KOPT-K1 (cell line): ENCODE measurements around the gene CUX1.
A peak's percentile ranks its signal among the peaks of the same experiment; 100 is the strongest.
"Not testable (repeated sequence)": the region's sequence is repeated elsewhere in the genome, so short reads cannot be mapped to it uniquely, and the experiment has no call there.

ENCODE experiments used
- H3K27ac ChIP-seq: fragments of 200-600 bp; sonication (generic); 2 replicates; pipeline ENCODE4 v1.5.1; 2016; ENCODE audit warnings: antibody characterized with exemption, mild to moderate bottlenecking, low read depth, low read length; ENCODE audit not compliant: poor library complexity, severe bottlenecking
- H3K36me3 ChIP-seq: fragments of 200-600 bp; sonication (generic); 2 replicates; pipeline ENCODE4 v1.5.1; 2017; ENCODE audit warnings: antibody characterized with exemption, mild to moderate bottlenecking, low read length, moderate library complexity; ENCODE audit not compliant: insufficient read depth
- H3K9me3 ChIP-seq: fragments of 200-600 bp; sonication (generic); 2 replicates; pipeline ENCODE4 v1.5.1; 2017; ENCODE audit warnings: antibody characterized with exemption, low read length, mild to moderate bottlenecking; ENCODE audit not compliant: insufficient read depth, poor library complexity, severe bottlenecking

The CUX1 gene

DNA sequence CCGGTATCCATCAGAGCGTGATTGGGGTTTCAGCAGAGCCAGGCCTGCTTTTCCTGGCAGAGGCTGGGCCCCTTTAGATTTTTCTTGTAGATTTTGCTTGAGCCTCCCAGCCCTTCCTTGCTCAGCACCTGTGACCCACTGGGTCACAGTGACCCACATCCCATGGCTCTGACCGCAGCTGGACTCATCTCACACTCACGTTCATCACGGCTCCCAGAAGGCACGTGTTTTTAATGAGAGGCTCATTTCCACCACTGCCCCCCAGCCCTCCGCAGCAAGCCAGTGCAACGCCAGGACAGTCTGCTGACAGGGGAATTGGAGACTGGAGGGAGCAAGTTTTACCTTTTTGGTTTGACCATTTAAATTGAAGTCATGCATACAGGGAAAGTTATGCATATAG, 155.7 kb downstream of the CUX1 start:
- Histone ChIP-seq H3K27ac (no peak overlapping the region), H3K36me3 (peaks cover 9% of the 10 kb centered on the region; the same call in 1 of the 2 replicates), H3K9me3 (no peaks in the 10 kb centered on the region)

DNA sequence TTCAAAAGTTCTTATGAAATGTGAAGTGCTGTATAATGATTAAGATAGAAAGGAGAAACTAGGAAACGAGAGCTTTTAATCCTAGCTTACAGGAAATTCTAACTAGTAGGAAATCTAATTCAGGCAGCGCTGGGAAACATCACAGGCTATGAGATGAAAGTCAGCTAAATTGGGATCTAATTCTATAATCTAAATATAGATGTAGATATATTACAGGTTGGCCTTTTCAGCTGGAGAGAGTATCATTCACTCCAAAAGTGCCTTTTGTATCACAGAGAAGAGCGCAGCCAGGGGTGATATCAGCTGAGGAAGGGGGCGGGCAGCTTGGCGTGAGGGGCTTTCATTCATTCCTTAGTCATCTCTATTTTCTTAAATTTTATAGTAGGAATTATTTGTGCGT, 157.0 kb downstream of the CUX1 start:
- Histone ChIP-seq H3K9me3 (no peaks in the 10 kb centered on the region), H3K27ac (no peak overlapping the region), H3K36me3 (peaks cover 9% of the 10 kb centered on the region; the same call in 1 of the 2 replicates)

DNA sequence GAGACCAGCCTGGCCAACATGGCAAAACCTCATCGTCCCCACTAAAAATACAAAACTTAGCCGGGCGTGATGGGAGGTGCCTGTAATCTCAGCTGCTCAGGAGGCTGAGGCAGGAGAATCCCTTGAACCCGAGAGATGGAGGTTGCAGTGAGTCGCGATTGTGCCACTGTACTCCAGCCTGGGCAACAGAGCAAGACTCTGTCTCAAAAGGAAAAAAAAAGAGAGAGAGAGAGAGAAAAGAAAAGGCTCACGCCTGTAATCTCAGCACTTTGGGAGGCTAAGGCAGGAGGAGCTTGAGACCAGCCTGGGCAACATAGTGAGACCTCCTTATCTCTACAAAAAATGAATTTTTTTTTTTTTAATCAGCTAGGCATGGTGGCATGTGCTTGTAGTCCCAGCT, 157.6 kb downstream of the CUX1 start:
- Histone ChIP-seq H3K9me3 (no peaks in the 10 kb centered on the region), H3K36me3 (peaks cover 9% of the 10 kb centered on the region; the same call in 1 of the 2 replicates), H3K27ac (no peak overlapping the region)

- no peaks in the 10 kb centered on the region for H3K9me3 ChIP-seq
- peaks cover 9% of the 10 kb centered on the region; the same call in 1 of the 2 replicates for H3K36me3 ChIP-seq
- no peak overlapping the region for H3K27ac ChIP-seq
These were observed 159.0 kb downstream of the CUX1 start for GRCh38 chr7:101976411-101976810.

DNA sequence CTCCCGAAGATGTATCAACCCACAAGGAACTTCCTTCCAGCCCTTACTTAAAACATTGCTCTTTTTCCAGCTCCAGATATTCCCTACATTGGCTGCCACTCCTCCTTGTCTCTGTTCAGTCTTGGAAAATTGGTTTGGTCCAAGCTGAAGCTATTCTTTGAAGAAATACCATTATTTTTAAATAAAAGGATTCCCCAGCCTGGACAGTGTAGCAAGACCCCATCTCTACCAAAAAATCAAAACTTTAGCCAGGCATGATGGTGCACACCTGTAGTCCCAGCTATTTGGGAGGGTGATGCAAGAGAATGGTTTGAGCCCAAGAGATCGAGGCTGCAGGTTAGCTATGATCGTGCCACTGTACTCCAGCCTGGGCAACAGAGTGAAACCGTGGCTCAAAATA, 159.8 kb downstream of the CUX1 start:
- Histone ChIP-seq H3K27ac (no peak overlapping the region), H3K9me3 (no peaks in the 10 kb centered on the region), H3K36me3 (peaks cover 9% of the 10 kb centered on the region; the same call in 1 of the 2 replicates)

GRCh38 chr7:101978683-101979082, 161.3 kb downstream of the CUX1 start:
- H3K27ac ChIP-seq: no peak overlapping the region
- no peaks in the 10 kb centered on the region for H3K36me3 ChIP-seq
- peaks cover 8% of the 10 kb centered on the region for H3K9me3 ChIP-seq

DNA sequence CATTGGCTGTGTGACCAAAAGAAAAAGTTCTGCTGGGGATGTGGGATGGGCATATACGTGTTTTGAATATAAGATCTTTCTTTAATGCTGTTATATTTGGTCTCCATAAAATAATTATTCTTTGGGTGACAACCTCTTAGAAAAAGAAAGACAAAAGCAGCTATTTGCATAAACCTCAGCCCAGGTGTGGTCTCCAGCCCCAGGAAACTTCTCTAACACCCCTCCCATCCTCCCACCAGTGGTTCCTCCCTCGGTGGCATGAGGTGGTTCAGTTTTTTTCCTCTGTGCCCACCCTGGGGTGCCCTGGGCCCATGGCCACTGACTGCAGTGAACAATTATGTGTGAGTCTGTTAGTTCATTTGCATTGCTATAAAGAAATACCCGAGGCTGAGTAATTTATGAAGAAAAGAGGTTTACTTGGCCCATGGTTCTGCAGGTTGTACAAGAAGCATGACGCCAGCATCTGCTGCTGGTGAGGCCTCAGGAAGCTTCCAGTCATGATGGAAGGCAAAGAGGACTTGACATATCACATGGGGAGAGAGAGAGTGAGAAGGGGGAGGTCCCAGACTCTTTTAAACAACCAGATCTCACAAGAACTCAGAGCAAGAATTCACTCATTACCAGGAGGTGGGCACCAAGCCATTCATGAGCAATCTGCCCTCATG, 165.9 kb downstream of the CUX1 start:
- Histone ChIP-seq H3K27ac (peak overlapping the region; percentile 5), H3K36me3 (no peaks in the 10 kb centered on the region), H3K9me3 (peaks cover 8% of the 10 kb centered on the region)

DNA sequence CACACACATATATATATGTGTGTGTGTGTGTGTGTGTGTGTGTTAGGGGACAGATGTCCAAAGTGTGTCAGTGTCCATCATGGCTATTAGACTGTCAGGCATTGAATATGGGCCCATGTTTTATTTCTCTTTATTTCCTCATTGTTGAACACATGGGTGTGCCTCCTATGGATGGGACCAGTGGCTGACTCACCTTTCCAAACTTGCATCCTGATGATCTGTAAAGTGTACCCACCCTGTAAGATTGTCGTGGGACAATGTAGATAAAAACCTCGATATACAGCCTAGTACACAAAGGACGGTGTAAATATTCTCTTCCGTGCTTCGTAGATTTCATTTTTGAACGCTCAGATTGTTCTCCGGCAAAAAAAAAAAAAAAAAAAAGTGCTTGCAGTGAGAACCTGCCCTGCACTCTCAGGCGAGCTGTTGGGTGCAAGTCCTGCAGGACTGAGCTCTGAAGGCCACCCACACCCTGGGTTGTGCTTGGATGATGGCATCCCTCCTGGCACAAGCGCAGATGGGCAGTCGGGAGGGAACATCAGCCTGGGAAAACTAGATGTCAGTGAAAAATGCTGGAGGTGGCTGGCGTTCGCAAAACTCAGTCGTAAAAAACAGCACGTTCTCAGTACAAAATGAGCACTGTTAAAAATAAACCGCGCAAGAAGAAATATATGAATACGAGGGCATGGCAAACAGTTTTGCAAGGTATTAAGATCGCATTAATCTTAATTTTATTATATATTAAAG, 166.9 kb downstream of the CUX1 start:
- Histone ChIP-seq H3K27ac (peak overlapping the region; percentile 80), H3K9me3 (peaks cover 8% of the 10 kb centered on the region), H3K36me3 (no peaks in the 10 kb centered on the region)

GRCh38 chr7:101985057-101985902, 167.9 kb downstream of the CUX1 start:
- Histone ChIP-seq H3K36me3 (no peaks in the 10 kb centered on the region), H3K27ac (peak overlapping the region; percentile 80), H3K9me3 (peaks cover 8% of the 10 kb centered on the region)

DNA sequence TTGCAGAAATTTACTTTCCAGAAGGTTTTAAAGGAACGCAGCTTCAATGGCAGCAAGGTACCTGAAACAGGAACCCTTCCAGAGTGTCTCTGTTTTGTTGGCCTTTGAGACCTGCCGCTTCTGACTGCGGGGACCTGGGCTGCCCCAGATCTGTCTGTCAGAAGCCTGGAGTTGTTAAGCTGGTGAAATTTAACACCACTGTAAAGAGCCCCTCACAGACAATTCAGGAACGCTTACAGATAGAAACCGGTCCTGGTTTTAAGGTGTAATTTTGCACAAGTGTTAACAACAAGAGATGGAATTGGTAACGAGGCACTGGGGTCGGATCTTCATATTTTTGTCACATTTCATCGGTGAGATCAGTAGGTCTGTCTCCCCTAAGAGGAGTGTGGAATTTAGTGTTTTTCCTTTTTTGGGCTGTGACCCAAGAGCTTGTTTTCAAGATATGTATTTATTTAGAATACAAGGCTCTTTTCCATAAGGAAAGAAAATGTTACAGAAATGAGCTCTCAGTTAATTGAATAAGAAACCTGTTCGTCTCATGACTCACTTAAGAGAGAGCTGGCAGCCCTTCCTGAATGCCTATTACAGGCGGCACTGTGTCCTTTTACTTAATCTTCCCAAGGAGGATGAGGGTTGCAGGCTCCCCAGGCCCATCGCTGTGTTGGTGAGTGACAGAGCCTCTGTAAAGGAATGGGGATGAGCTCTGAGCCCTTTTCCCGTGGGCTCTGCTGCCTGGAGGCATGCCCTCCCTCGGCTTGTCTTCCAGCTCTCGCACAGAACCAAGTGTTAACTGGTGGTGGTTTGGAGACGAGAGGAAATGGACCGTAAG, 168.7 kb downstream of the CUX1 start:
- Histone ChIP-seq H3K36me3 (no peaks in the 10 kb centered on the region), H3K27ac (peak overlapping the region; percentile 80), H3K9me3 (peaks cover 8% of the 10 kb centered on the region)

DNA sequence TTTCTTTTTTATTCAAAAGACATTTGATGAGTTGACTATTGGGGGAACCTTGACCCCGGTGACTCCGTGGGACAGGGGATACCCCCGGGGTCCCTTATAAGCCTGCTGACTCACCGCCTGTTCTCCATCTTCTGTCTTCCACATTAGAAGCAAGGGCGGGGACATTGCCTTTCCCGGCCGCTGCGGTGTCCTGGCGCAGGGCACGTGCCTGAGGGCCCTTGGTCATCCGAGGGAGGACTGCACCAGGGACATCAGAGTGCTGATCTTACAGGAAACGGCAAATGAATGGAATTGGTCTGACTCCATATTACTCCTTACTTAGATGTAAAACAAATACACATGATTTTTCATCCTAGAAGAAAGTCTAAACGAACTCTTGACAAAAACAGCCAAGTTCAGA, 170.1 kb downstream of the CUX1 start:
- Histone ChIP-seq H3K27ac (peak overlapping the region; percentile 80), H3K36me3 (no peaks in the 10 kb centered on the region), H3K9me3 (peaks cover 8% of the 10 kb centered on the region)

DNA sequence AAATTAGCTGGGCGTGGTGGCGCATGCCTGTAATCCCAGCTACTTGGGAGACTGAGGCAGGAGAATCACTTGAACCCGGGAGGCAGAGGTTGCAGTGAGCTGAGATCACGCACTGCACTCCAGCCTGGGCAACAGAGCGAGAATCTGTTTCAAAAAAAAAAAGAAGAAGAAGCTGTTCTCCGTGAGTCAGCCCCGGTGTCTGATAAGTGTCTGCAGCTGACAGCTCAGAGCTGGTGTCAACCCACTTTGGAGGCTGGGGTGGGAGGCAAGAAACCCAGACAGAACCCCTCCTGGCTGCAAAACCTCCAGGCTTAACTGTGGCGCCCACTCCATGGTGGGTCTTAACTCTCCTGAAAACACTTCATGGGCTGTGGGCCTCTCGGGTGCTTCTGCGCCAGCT, 170.6 kb downstream of the CUX1 start:
- not testable (repeated sequence) for H3K9me3 ChIP-seq, H3K36me3 ChIP-seq
- peak overlapping the region; percentile 80 for H3K27ac ChIP-seq

GRCh38 chr7:101988513-101988912, 171.1 kb downstream of the CUX1 start:
- Histone ChIP-seq H3K27ac (peak overlapping the region; percentile 80), H3K36me3 (no peaks in the 10 kb centered on the region), H3K9me3 (no peaks in the 10 kb centered on the region)

DNA sequence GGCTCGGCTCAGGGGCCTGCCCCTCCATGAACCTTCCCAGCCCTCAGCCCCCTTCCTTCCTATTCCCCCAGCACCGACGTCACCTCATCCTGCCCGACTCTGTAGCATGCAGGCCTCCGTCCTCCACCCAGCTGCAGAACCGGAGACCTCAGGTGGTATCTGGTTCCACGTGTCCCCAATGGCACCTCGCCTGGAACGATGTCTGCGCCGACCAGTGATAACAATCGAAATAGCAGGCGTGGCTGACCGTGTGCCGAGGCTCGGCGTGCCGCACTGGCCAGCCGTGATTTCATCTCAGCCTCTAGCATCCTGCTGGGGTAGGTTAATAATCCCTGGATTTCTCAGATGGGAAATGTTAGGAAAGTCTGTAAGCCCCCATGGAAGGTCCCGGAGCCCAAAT, 171.7 kb downstream of the CUX1 start:
- Histone ChIP-seq H3K36me3 (no peaks in the 10 kb centered on the region), H3K27ac (peak overlapping the region; percentile 88), H3K9me3 (no peaks in the 10 kb centered on the region)
